Progenitor cell of endocrine pancreas (in vitro differentiated cells): Measurements from ENCODE around the gene BMP7. TPM values are rescaled to one million over a fixed set of nuclear protein-coding genes. Genes with fewer than 3 reads are reported as not detected.

Experiments used
- DNase-seq: peaks from one replicate; pipeline ENCODE4 v3.0.0; 2021; ENCODE audit warnings: low spot score; ENCODE audit not compliant: unreplicated experiment
- H3K27ac Mint-ChIP-seq: 2 replicates; pipeline ENCODE4 v1.8.0; 2021; ENCODE audit warnings: mild to moderate bottlenecking, moderate library complexity, mixed read lengths
- H3K27me3 Mint-ChIP-seq: 2 replicates; pipeline ENCODE4 v1.8.0; 2021; ENCODE audit warnings: mixed read lengths
- H3K36me3 Mint-ChIP-seq: 2 replicates; pipeline ENCODE4 v1.8.0; 2022; ENCODE audit warnings: mixed read lengths; ENCODE audit not compliant: insufficient read depth
- H3K4me1 Mint-ChIP-seq: 2 replicates; pipeline ENCODE4 v1.8.0; 2021; ENCODE audit warnings: low read depth, mixed read lengths
- H3K4me3 Mint-ChIP-seq: 2 replicates; pipeline ENCODE4 v1.8.0; 2021; ENCODE audit warnings: low read depth, mild to moderate bottlenecking, moderate library complexity, mixed read lengths
- H3K9me3 Mint-ChIP-seq: 2 replicates; pipeline ENCODE4 v1.8.0; 2021; ENCODE audit warnings: low read depth, mixed read lengths
- CTCF ChIP-seq: fragments of 200-600 bp; sonication (generic); IDR thresholded peaks from one replicate; pipeline ENCODE4 v1.5.0; 2021; ENCODE audit warnings: antibody characterized with exemption, mild to moderate bottlenecking; ENCODE audit not compliant: unreplicated experiment
- total RNA-seq: library from RNA; stranded (reverse); gene quantifications from 2 replicates; pipeline ENCODE4 v1.2.1, GENCODE V29; 2021

Gene BMP7
- total RNA-seq, 1 donor from 2014 or later, result 35.4 TPM

GRCh38 chr20:57256908-57257307, 9.5 kb downstream of the BMP7 start:
- Mint-ChIP-seq H3K4me1 (peaks cover 53% of the 10 kb centered on the region), H3K9me3 (no peaks in the 10 kb centered on the region), H3K4me3 (no peak overlapping the region), H3K36me3 (peaks cover 2% of the 10 kb centered on the region), H3K27ac (no peak overlapping the region), H3K27me3 (peaks cover 2% of the 10 kb centered on the region)
- no peak for DNase-seq
- no peak for TF ChIP-seq CTCF

GRCh38 chr20:57256205-57256604, 10.2 kb downstream of the BMP7 start:
- Mint-ChIP-seq H3K4me1 (peaks cover 50% of the 10 kb centered on the region), H3K36me3 (peaks cover 2% of the 10 kb centered on the region), H3K27ac (no peak overlapping the region), H3K27me3 (peaks cover 2% of the 10 kb centered on the region), H3K4me3 (no peak overlapping the region), H3K9me3 (no peaks in the 10 kb centered on the region)
- TF ChIP-seq CTCF, result no peak
- no peak for DNase-seq

- Mint-ChIP-seq H3K9me3 (no peaks in the 10 kb centered on the region), H3K27me3 (no peaks in the 10 kb centered on the region), H3K27ac (no peak overlapping the region), H3K4me1 (peaks cover 41% of the 10 kb centered on the region), H3K36me3 (peaks cover 2% of the 10 kb centered on the region), H3K4me3 (no peak overlapping the region)
- no peak for TF ChIP-seq CTCF
- DNase-seq, result no peak
Observed at GRCh38 chr20:57255183-57255582, 11.3 kb downstream of the BMP7 start.

- no peak for DNase-seq
- no peak overlapping the region for H3K4me3 Mint-ChIP-seq
- H3K4me1 Mint-ChIP-seq, result peaks cover 17% of the 10 kb centered on the region
- H3K36me3 Mint-ChIP-seq, result peaks cover 6% of the 10 kb centered on the region
- H3K27ac Mint-ChIP-seq, result no peak overlapping the region
- no peaks in the 10 kb centered on the region for H3K27me3 Mint-ChIP-seq
- peaks cover 3% of the 10 kb centered on the region for H3K9me3 Mint-ChIP-seq
- TF ChIP-seq CTCF, result no peak
Observed at GRCh38 chr20:57252559-57253162, 13.8 kb downstream of the BMP7 start.

GRCh38 chr20:57251949-57252348, 14.5 kb downstream of the BMP7 start:
- H3K27me3 Mint-ChIP-seq, result no peaks in the 10 kb centered on the region
- H3K4me3 Mint-ChIP-seq, result no peak overlapping the region
- TF ChIP-seq CTCF, result no peak
- peaks cover 6% of the 10 kb centered on the region for H3K36me3 Mint-ChIP-seq
- no peak for DNase-seq
- H3K4me1 Mint-ChIP-seq, result peaks cover 22% of the 10 kb centered on the region
- peaks cover 3% of the 10 kb centered on the region for H3K9me3 Mint-ChIP-seq
- no peak overlapping the region for H3K27ac Mint-ChIP-seq
